Adrenal gland (tissue), 5 donors: Measurements from ENCODE around the gene CREB5.

ENCODE experiments used
- POLR2A ChIP-seq, 2 donors: fragments of 450-650 bp; IDR thresholded peaks; one replicate each; pipeline ENCODE4 v1.6.1; 2017; ENCODE audit warnings: antibody characterized with exemption in 2 of 2, mild to moderate bottlenecking in 2 of 2, moderate library complexity in 1 of 2
- TF ChIP-seq, protein P1 (sequence below), 6 experiments: fragments of 450-650 bp in 4 of 6; fragments of 200-600 bp in 2 of 6; sonication (generic) in 1 of 6; IDR thresholded peaks; 1 replicate in 5 of 6; 2 replicates in 1 of 6; pipeline versions ENCODE4 v1.5.1 to v1.8.0; 2016 to 2021; ENCODE audit warnings: antibody characterized with exemption in 6 of 6, mild to moderate bottlenecking in 2 of 6, moderate library complexity in 1 of 6
- donor health status: DM: no; HTN: no; CAD: no.

DNA sequence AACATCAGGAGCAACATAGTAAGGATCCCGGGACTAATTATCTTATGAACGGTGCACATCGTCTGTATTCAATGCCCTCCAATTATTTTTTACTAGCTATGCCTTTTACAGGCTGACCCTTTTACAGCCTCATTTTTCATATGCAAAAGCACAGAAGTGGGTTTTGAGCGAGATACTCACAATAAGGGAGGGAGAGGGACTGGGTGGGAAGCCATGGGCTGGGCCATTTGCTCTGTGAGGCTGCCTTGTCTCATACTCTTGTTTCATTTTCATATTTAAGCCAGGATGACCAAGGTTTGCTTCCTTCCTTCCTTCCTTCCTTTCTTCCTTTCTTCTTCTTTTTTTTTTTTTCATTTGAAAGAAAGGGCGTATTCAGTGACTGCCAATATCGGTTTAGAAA lies 286.5 kb downstream of the CREB5 start:
- TF ChIP-seq, protein P1, sequence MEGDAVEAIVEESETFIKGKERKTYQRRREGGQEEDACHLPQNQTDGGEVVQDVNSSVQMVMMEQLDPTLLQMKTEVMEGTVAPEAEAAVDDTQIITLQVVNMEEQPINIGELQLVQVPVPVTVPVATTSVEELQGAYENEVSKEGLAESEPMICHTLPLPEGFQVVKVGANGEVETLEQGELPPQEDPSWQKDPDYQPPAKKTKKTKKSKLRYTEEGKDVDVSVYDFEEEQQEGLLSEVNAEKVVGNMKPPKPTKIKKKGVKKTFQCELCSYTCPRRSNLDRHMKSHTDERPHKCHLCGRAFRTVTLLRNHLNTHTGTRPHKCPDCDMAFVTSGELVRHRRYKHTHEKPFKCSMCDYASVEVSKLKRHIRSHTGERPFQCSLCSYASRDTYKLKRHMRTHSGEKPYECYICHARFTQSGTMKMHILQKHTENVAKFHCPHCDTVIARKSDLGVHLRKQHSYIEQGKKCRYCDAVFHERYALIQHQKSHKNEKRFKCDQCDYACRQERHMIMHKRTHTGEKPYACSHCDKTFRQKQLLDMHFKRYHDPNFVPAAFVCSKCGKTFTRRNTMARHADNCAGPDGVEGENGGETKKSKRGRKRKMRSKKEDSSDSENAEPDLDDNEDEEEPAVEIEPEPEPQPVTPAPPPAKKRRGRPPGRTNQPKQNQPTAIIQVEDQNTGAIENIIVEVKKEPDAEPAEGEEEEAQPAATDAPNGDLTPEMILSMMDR (IDR thresholded peaks at IDR 0.05), result no peak
- TF ChIP-seq POLR2A (IDR thresholded peaks at IDR 0.05), result no peak
